Upper lobe of left lung (tissue), 6 donors: ENCODE data around the gene NDUFA6. TPM values are rescaled to one million over a fixed set of nuclear protein-coding genes. Genes with fewer than 3 reads are reported as not detected.
"Not testable (repeated sequence)": the region's sequence is repeated elsewhere in the genome, so short reads cannot be mapped to it uniquely, and the experiment has no call there.

Source experiments
- ATAC-seq, 2 donors: fragments of 200-7000 bp; cut with Tn5 transposase; one replicate each; pipeline ENCODE4 v1.9.1; 2022; ENCODE audit warnings: mild to moderate bottlenecking in 2 of 2, moderate library complexity in 2 of 2; ENCODE audit not compliant: low FRiP score in 2 of 2
- DNase-seq, 2 donors: peaks; one replicate each; pipeline ENCODE4 v3.0.0-alpha.2; 2019 to 2020
- H3K27ac ChIP-seq, 4 donors: fragments of 200-600 bp; sonication (generic); one replicate each; pipeline ENCODE4 v1.5.1; 2016 to 2019
- H3K27me3 ChIP-seq, 4 donors: fragments of 200-600 bp; sonication (generic); one replicate each; pipeline ENCODE4 v1.5.1; 2017 to 2019
- H3K36me3 ChIP-seq, 4 donors: fragments of 200-600 bp; sonication (generic); one replicate each; pipeline ENCODE4 v1.5.1; 2016 to 2019
- H3K4me1 ChIP-seq, 4 donors: fragments of 200-600 bp; sonication (generic); one replicate each; pipeline ENCODE4 v1.5.1; 2018 to 2019
- H3K4me3 ChIP-seq, 4 donors: fragments of 200-600 bp; sonication (generic); one replicate each; pipeline ENCODE4 v1.5.1; 2017 to 2019; ENCODE audit warnings: mild to moderate bottlenecking in 2 of 4, moderate library complexity in 1 of 4
- H3K9me3 ChIP-seq, 4 donors: fragments of 200-600 bp; sonication (generic); one replicate each; pipeline ENCODE4 v1.5.1; 2018 to 2019
- EP300 ChIP-seq, 4 donors: sonication (generic); formaldehyde crosslinking; IDR thresholded peaks; one replicate each; pipeline ENCODE4 v1.5.1; 2017; ENCODE audit warnings: antibody characterized with exemption in 4 of 4, control low read depth in 2 of 4
- POLR2A ChIP-seq, 4 donors: fragments of 450-650 bp; IDR thresholded peaks; one replicate each; pipeline ENCODE4 v1.5.1; 2016 to 2017; ENCODE audit warnings: antibody characterized with exemption in 4 of 4, mild to moderate bottlenecking in 2 of 4
- POLR2AphosphoS5 ChIP-seq, 2 donors: sonication (generic); formaldehyde crosslinking; IDR thresholded peaks; one replicate each; pipeline ENCODE4 v1.5.1; 2017; ENCODE audit warnings: antibody characterized with exemption in 2 of 2
- WGBS, 2 donors: methylation state at CpG; one replicate each; pipeline ENCODE4 v1.1.5; 2017 to 2018; 5-methylcytosine and 5-hydroxymethylcytosine counted together
- total RNA-seq, 6 donors: library from RNA; depleted of rRNA in 4 of 6; stranded (reverse); fragments of >200 nt in 4 of 6; gene quantifications; one replicate each; pipeline versions ENCODE4 v1.1.0 to v1.2.1, GENCODE V29; 2016 to 2021
- TF ChIP-seq, protein P1 (sequence below), 6 experiments: fragments of 450-650 bp in 4 of 6; fragments of 200-600 bp in 2 of 6; sonication (generic) in 2 of 6; IDR thresholded peaks; one replicate each; pipeline ENCODE4 v1.5.1; 2016 to 2019; ENCODE audit warnings: antibody characterized with exemption in 6 of 6
- donor health status: DM: no; HTN: no; CAD: no; lungs with moderate emphysema.
- donor health status: DM: no; HTN: yes; CAD: no; lungs with severe emphysema.

Gene NDUFA6
- 10 to 100 TPM in 5 of 6 donors, 1 to 10 TPM in 1; 7.3 to 51.4 (median 46.4) TPM for total RNA-seq

DNA sequence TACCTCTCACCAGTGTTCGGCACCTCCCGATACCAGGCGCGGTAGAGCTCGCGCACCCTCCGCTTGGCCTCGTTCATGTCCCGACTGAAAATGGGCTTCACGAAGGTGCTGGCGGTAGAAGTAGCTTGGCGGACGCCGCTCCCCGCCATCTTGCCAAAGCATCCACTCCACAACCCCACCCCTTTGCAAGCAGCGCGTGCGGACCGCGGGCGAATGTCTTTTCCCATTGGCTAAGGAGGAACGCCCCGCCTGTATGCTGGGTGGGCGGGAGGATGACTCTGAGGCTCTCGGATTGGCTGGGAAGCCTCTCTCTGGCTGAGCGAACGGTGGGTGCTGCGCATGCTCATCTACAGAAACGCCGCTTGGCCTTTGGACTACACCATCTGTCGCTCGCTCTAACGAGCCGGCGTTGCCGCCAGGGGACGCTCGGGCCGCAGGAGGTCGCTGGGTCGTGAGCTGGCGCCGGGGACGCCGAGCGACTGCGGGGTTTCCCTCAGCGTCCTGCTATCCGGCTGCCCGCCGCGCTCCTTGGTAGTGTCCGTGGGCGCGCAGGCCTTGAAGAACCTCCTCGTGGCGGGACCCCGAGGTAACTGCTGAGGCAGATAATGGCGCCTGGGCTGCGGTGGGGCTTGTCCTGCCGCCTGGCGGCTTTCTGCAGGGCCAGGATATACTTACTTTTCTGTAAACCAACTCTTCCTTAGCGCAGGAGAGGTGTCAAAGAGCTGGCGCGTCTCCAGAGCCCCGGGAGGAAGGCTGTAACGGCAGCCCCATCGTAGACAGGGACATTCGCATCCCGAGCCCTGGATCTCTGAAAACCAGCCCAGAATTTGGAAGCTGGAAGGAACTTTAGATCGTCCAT is at the start of gene NDUFA6:
Gene NDUFA6 (minus strand): TSS at position 177 of the 859 bp plus-strand sequence. CDS start 28 bp downstream, at position 149.
- 0 to 1% methylated on average over 14 to 64 of the region's 71 CpGs for WGBS, 2 donors
- peak; percentile 98 to 99 for ATAC-seq
- H3K27ac ChIP-seq = peak within 1 kb of the TSS; percentile 94 to 99 (median 95)
- DNase-seq = peak; percentile 99 to 100
- H3K36me3 ChIP-seq = peaks cover 8 to 14% (median 10%) of the 10 kb centered on the region in 4 donors
- no peaks in the 10 kb centered on the region for H3K9me3 ChIP-seq
- TF ChIP-seq EP300 (IDR thresholded peaks at IDR 0.05) (peak in 1 of 4 donors; percentile 69), POLR2A (IDR thresholded peaks at IDR 0.05) (peak; percentile 10 to 98 (median 92)), POLR2AphosphoS5 (IDR thresholded peaks at IDR 0.05) (peak; percentile 91 to 95)
- TF ChIP-seq, protein P1, sequence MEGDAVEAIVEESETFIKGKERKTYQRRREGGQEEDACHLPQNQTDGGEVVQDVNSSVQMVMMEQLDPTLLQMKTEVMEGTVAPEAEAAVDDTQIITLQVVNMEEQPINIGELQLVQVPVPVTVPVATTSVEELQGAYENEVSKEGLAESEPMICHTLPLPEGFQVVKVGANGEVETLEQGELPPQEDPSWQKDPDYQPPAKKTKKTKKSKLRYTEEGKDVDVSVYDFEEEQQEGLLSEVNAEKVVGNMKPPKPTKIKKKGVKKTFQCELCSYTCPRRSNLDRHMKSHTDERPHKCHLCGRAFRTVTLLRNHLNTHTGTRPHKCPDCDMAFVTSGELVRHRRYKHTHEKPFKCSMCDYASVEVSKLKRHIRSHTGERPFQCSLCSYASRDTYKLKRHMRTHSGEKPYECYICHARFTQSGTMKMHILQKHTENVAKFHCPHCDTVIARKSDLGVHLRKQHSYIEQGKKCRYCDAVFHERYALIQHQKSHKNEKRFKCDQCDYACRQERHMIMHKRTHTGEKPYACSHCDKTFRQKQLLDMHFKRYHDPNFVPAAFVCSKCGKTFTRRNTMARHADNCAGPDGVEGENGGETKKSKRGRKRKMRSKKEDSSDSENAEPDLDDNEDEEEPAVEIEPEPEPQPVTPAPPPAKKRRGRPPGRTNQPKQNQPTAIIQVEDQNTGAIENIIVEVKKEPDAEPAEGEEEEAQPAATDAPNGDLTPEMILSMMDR (IDR thresholded peaks at IDR 0.05) = peak; percentile 85 to 99 (median 98)
- H3K4me3 ChIP-seq = peak within 1 kb of the TSS; percentile 66 to 89 (median 86)
- H3K27me3 ChIP-seq = no peaks in the 10 kb centered on the region
- peaks cover 19 to 23% (median 21%) of the 10 kb centered on the region in 4 donors for H3K4me1 ChIP-seq

DNA sequence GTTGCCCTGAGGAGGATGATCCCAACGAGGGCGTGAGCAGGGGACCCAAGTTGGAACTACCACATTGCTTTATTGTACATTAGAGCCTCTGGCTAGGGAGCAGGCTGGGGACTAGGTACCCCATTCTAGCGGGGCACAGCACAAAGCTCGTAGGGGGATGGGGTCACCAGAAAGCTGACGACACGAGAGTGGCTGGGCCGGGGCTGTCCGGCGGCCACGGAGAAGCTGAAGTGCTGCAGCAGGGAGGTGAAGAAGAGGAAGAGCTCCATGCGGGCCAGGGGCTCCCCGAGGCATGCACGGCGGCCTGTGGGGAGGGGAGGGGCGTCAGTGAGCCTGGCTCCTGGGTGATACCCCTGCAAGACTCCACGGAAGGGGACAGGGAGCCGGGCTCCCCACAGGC is 49.6 kb upstream of the NDUFA6 start:
- H3K9me3 ChIP-seq, H3K4me3 ChIP-seq, H3K27me3 ChIP-seq, H3K36me3 ChIP-seq, H3K4me1 ChIP-seq, ATAC-seq, H3K27ac ChIP-seq: not testable (repeated sequence)
- DNase-seq = peak in 1 of 2 donors; percentile 61
- 92 to 93% methylated on average over 9 to 11 of the region's 17 CpGs for WGBS, 2 donors

DNA sequence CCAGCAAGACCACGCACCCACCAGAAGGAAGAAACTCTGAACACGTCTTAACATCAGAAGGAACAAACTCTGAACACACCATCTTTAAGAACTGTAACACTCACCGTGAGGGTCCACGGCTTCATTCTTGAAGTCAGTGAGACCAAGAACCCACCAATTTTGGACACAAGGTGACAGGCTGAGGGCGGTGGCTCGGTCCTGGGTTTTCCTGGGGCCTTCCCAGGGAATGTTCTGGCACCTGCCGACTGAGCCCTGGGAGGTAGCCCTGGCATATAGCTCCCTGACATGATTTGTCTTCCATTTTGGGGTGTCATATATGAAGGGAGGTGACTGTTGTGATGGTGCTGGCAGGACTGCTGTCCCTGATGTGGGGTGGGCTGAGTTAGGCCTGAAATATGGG is 48.9 kb upstream of the NDUFA6 start:
- H3K4me3 ChIP-seq, DNase-seq, H3K36me3 ChIP-seq, H3K27me3 ChIP-seq, H3K27ac ChIP-seq, ATAC-seq, H3K9me3 ChIP-seq, H3K4me1 ChIP-seq: not testable (repeated sequence)
- WGBS, 2 donors = 88 to 90% methylated on average over 6 to 7 of the region's 7 CpGs

DNA sequence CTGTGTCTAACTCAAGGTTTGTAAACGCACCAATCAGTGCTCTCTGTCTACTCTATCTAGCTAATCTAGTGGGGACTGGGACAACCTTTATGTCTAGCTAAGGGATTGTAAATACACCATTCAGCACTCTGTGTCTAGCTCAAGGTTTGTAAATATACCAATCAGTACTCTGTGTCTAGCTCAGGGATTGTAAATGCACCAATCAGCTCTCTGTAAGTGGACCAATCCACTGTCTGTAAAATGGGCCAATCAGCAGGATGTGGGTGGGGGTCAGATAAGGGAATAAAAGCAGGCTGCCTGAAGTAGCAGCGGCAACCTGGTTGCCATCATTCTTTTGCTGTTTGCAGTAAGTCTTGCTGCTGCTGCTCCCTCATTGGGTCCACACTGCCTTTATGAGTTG is 48.4 kb upstream of the NDUFA6 start:
- ATAC-seq = no peak
- H3K9me3 ChIP-seq = no peaks in the 10 kb centered on the region
- no peak overlapping the region for H3K27ac ChIP-seq
- DNase-seq = no peak
- 97 to 100% methylated on average over 2 of the region's 2 CpGs for WGBS, 2 donors
- TF ChIP-seq POLR2A (IDR thresholded peaks at IDR 0.05) (no peak), EP300 (IDR thresholded peaks at IDR 0.05) (no peak), POLR2AphosphoS5 (IDR thresholded peaks at IDR 0.05) (no peak)
- TF ChIP-seq, protein P1 (IDR thresholded peaks at IDR 0.05) = no peak
- no peaks in the 10 kb centered on the region for H3K36me3 ChIP-seq
- H3K4me1 ChIP-seq = no peaks in the 10 kb centered on the region
- no peak overlapping the region for H3K4me3 ChIP-seq
- H3K27me3 ChIP-seq = no peaks in the 10 kb centered on the region

DNA sequence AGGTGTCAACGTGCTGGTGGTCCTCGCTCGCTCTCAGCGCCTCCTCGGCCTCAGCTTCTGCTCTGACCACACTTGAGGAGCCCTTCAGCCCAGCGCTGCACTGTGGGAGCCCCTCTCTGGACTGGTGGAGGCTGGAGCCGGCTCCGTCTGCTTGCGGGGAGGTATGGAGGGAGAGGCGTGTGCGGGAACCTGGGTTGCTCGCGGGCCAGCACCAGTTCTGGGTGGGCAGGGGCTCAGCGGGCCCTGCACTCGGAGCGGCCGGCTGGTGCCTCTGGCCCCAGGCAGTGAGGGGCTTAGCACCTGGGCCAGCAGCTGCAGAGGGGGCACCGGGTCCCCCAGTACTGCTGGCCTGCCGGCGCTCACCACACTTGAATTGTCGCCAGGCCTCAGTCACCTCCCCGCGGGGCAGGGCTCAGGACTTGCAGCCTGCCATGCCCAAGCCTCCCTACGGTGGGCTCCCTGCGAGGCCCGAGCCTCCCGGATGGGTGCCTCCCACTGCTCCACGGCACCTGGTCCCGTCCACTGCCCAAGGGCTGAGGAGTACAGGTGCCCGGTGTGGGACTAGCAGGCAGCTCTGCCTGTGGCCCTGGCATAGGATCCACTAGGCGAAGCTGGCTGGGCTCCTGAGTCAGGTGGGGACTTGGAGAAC is 47.7 kb upstream of the NDUFA6 start:
- TF ChIP-seq POLR2AphosphoS5 (IDR thresholded peaks at IDR 0.05) = no peak
- TF ChIP-seq, protein P1 (IDR thresholded peaks at IDR 0.05) = no peak
- TF ChIP-seq EP300 (IDR thresholded peaks at IDR 0.05) = no peak
- no peak for TF ChIP-seq POLR2A (IDR thresholded peaks at IDR 0.05)

DNA sequence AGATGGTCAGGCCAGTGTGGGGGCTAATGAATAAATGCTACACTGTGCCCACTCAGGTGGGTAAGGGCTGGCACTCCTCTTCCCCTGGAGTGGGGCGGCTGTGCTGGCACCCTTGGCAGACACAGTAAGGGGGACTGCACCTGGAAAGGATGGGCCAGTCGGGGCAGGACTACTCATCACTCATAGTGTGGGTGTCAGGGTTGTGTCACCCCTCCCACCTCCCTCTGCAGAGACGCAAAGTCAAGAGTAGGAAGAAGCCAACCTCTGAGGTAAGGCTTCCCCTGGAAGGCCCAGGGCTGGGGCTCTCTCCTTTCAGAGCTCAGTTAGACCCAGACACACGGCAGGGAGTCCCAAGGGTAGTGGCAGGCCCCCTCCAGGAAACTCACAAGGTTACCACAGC is 45.1 kb upstream of the NDUFA6 start:
- not testable (repeated sequence) for ATAC-seq, H3K27ac ChIP-seq, H3K4me1 ChIP-seq, H3K9me3 ChIP-seq, H3K36me3 ChIP-seq, H3K27me3 ChIP-seq, DNase-seq, H3K4me3 ChIP-seq
- no CpG with 5 or more reads among the region's 4 CpGs for WGBS, 2 donors

More for the DNA sequence above, 47.7 kb upstream of the NDUFA6 start:
- peak in 1 of 2 donors; percentile 77 for DNase-seq
- no peaks in the 10 kb centered on the region for H3K27me3 ChIP-seq
- H3K36me3 ChIP-seq = no peaks in the 10 kb centered on the region
- ATAC-seq = no peak
- H3K27ac ChIP-seq = no peak overlapping the region
- WGBS, 2 donors = 87 to 92% methylated on average over 4 to 20 of the region's 31 CpGs
- no peak overlapping the region for H3K4me3 ChIP-seq
- no peaks in the 10 kb centered on the region for H3K4me1 ChIP-seq
- no peaks in the 10 kb centered on the region for H3K9me3 ChIP-seq
